HCT116 (cell line): Measurements from ENCODE around the gene FAM229B. TPM values are rescaled to one million over a fixed set of nuclear protein-coding genes. Genes with fewer than 3 reads are reported as not detected.

ENCODE experiments used
- ATAC-seq: fragments of 200-7000 bp; cut with Tn5 transposase; 2 replicates; pipeline ENCODE4 v1.9.1; 2020; ENCODE audit warnings: mild to moderate bottlenecking, moderate library complexity
- BruUV-seq: library from RNA; stranded (reverse); fragments of 400-500 nt; replicated peaks from 2 replicates; lab custom pipeline; 2021; lab: Mats Ljungman, UMichigan
- CTCF ChIA-PET: fragments of 300-600 bp; sonication (Branson Sonifier 250); formaldehyde crosslinking; loops from one replicate; lab custom pipeline; 2021; ENCODE audit warnings: antibody characterized with exemption; lab: Charles Lee
- POLR2A ChIA-PET: fragments of 300-600, 350-600 bp; sonication (Branson Sonifier 250); formaldehyde crosslinking; loops from one replicate; lab custom pipeline; 2021; ENCODE audit warnings: antibody characterized with exemption; lab: Charles Lee
- RAD21 ChIA-PET, 2 experiments: fragments of 300-600 bp; sonication (Branson Sonifier 250); formaldehyde crosslinking; loops; one replicate each; lab custom pipeline; 2023; ENCODE audit warnings: low total read pairs in 2 of 2; ENCODE audit not compliant: uncharacterized antibody in 2 of 2, unreplicated experiment in 2 of 2, low non-redundant PET in 1 of 2; lab: Charles Lee
- DNase-seq: peaks from one replicate; pipeline ENCODE4 v3.0.0-alpha.2; 2010; ENCODE audit warnings: low read depth, low spot score
- H2AFZ ChIP-seq: fragments of 200-600 bp; shearing (Covaris generic), sonication (generic); 2 replicates; pipeline ENCODE4 v1.6.1; 2017; ENCODE audit warnings: low read depth, mixed run types, mixed read lengths, antibody characterized with exemption, low read length; ENCODE audit not compliant: poor library complexity, severe bottlenecking
- H3K27ac ChIP-seq: 2 replicates; pipeline ENCODE4 v1.5.1; 2012; ENCODE audit warnings: low read depth, low read length
- H3K27me3 ChIP-seq: fragments of 200-600 bp; sonication (generic); 2 replicates; pipeline ENCODE4 v1.6.1; 2016; ENCODE audit warnings: mixed run types, low read length, mixed read lengths; ENCODE audit not compliant: insufficient read depth
- H3K36me3 ChIP-seq, 2 experiments: fragments of 200-500 bp in 1 of 2; fragments of 200-600 bp in 1 of 2; sonication (Bioruptor generic) in 1 of 2; sonication (generic) in 1 of 2; 2 replicates each; pipeline versions ENCODE4 v1.5.1 to v1.6.1; 2014 to 2016; ENCODE audit warnings: low read length in 2 of 2, inconsistent platforms in 1 of 2, mixed read lengths in 1 of 2, mixed run types in 1 of 2; ENCODE audit not compliant: insufficient read depth in 2 of 2, control insufficient read depth in 1 of 2
- H3K4me1 ChIP-seq, 2 experiments: fragments of 200-600 bp in 1 of 2; sonication (generic) in 1 of 2; 2 replicates each; pipeline versions ENCODE4 v1.5.1 to v1.6.1; 2012 to 2017; ENCODE audit warnings: low read length in 2 of 2, inconsistent platforms in 1 of 2, mild to moderate bottlenecking in 1 of 2, mixed read lengths in 1 of 2, mixed run types in 1 of 2, moderate library complexity in 1 of 2; ENCODE audit not compliant: insufficient read depth in 2 of 2, control insufficient read depth in 1 of 2
- H3K4me2 ChIP-seq: fragments of 200-600 bp; sonication (generic); 2 replicates; pipeline ENCODE4 v1.6.1; 2017; ENCODE audit warnings: mixed run types, low read length, mixed read lengths
- H3K4me3 ChIP-seq, 2 experiments: fragments of 200-600 bp in 1 of 2; sonication (generic) in 1 of 2; replicated peaks in 1 of 2; 2 replicates each; pipeline ENCODE4 v1.5.1; 2011 to 2016; ENCODE audit warnings: low read length in 2 of 2, control low read depth in 1 of 2, low read depth in 1 of 2, mild to moderate bottlenecking in 1 of 2, mixed read lengths in 1 of 2, mixed run types in 1 of 2
- H3K79me2 ChIP-seq: fragments of 200-600 bp; sonication (generic); 2 replicates; pipeline ENCODE4 v1.6.1; 2017; ENCODE audit warnings: mild to moderate bottlenecking, mixed run types, low read length, moderate library complexity, mixed read lengths; ENCODE audit not compliant: insufficient read depth
- H3K9ac ChIP-seq: fragments of 200-600 bp; sonication (generic); 2 replicates; pipeline ENCODE4 v1.6.1; 2016; ENCODE audit warnings: low read length, mixed read lengths
- H3K9me2 ChIP-seq: fragments of 200-600 bp; sonication (generic), shearing (Covaris generic); 2 replicates; pipeline ENCODE4 v1.6.1; 2017; ENCODE audit warnings: mixed run types, mild to moderate bottlenecking, moderate library complexity; ENCODE audit not compliant: insufficient read depth
- H3K9me3 ChIP-seq, 2 experiments: fragments of 200-500 bp in 1 of 2; fragments of 200-600 bp in 1 of 2; sonication (Bioruptor generic) in 1 of 2; sonication (generic) in 1 of 2; 2 replicates each; pipeline ENCODE4 v1.6.1; 2014 to 2017; ENCODE audit warnings: low read length in 2 of 2, mixed read lengths in 2 of 2, inconsistent platforms in 1 of 2, low read depth in 1 of 2, mild to moderate bottlenecking in 1 of 2, mixed run types in 1 of 2, moderate library complexity in 1 of 2; ENCODE audit not compliant: control insufficient read depth in 1 of 2, insufficient read depth in 1 of 2
- H4K20me1 ChIP-seq: fragments of 200-600 bp; sonication (generic), shearing (Covaris generic); 2 replicates; pipeline ENCODE4 v1.6.1; 2017; ENCODE audit warnings: mixed run types, mild to moderate bottlenecking, moderate library complexity; ENCODE audit not compliant: insufficient read depth
- CEBPB ChIP-seq: IDR thresholded peaks from 2 replicates; pipeline ENCODE4 v1.6.1; 2012; ENCODE audit warnings: low read depth
- CTCF ChIP-seq, 3 experiments: fragments of 200-600 bp in 1 of 3; sonication (generic) in 1 of 3; IDR thresholded peaks in 2 of 3; conservative IDR thresholded peaks in 1 of 3; 2 replicates each; pipeline ENCODE4 v1.5.1; 2012 to 2017; ENCODE audit warnings: low read depth in 2 of 3, low read length in 2 of 3, antibody characterized with exemption in 1 of 3, borderline replicate concordance in 1 of 3, control low read depth in 1 of 3, mild to moderate bottlenecking in 1 of 3, mixed read lengths in 1 of 3, mixed run types in 1 of 3, moderate library complexity in 1 of 3; ENCODE audit not compliant: insufficient read depth in 1 of 3
- EGR1 ChIP-seq: IDR thresholded peaks from 2 replicates; pipeline ENCODE4 v1.6.1; 2012; ENCODE audit warnings: low read depth
- RAD21 ChIP-seq: IDR thresholded peaks from 2 replicates; pipeline ENCODE4 v1.6.1; 2012; ENCODE audit warnings: low read depth, mild to moderate bottlenecking
- REST ChIP-seq: IDR thresholded peaks from 2 replicates; pipeline ENCODE4 v1.6.1; 2012; ENCODE audit warnings: low read depth
- SRF ChIP-seq: IDR thresholded peaks from 2 replicates; pipeline ENCODE4 v1.6.1; 2012; ENCODE audit warnings: low read depth
- intact Hi-C: fragments of 100-400 bp; cut with micrococcal nuclease; formaldehyde crosslinking; loops from 2 replicates; pipeline ENCODE4 v1.10.0; 2022
- total RNA-seq: library from RNA; stranded (reverse); gene quantifications from one replicate; pipeline ENCODE4 v1.2.1, GENCODE V29; 2021; ENCODE audit not compliant: unreplicated experiment

Gene FAM229B
- total RNA-seq, 1 experiment from 2014 or later: 11.4 TPM

DNA sequence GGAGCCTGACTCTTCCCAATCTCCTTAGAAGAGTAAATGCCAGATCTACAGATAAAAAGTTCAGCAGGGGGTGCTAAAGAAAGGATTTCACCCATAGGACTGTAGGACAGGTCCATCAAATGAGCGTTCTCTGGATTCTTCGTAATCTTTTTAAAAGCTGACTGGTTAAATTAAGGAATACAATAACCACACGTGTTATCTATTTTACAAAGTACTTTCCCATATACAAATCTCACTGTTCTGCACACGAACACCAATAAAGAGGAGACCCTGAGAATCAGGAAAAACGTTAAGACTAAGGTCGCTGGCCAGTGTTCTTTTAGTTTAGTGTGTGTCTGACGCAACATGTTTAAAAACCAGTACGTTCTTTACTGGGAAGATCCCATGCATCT lies 651 bp upstream of the FAM229B start:
- Histone ChIP-seq H3K27ac (peak overlapping the region; percentile 53), H3K36me3 (peaks cover 3 to 6% of the 10 kb centered on the region in 2 experiments; a peak in 2 of 4 replicates), H3K9me3 (no peaks in the 10 kb centered on the region), H3K4me3 (peak overlapping the region; percentile 78 to 95), H3K27me3 (no peaks in the 10 kb centered on the region), H3K4me2 (peak overlapping the region; percentile 79), H3K79me2 (no peaks in the 10 kb centered on the region; the same call in none of the 2 replicates), H4K20me1 (no peaks in the 10 kb centered on the region), H3K4me1 (peaks cover 2 to 9% of the 10 kb centered on the region in 2 experiments; a peak in 3 of 4 replicates), H3K9me2 (no peaks in the 10 kb centered on the region), H2AFZ (peak overlapping the region; percentile 97), H3K9ac (peak overlapping the region; percentile 70)
- TF ChIP-seq CEBPB (peak; percentile 52; the same call in 1 of the 2 replicates), CTCF (IDR thresholded peaks at IDR 0.05 in 2 of 3, conservative IDR thresholded peaks at IDR 0.05 in 1 of 3; ENCODE audit: borderline replicate concordance in 1 of 3, insufficient read depth in 1 of 3, low read depth in 2 of 3, low read length in 2 of 3) (peak; percentile 25 to 42 (median 40); a peak in 4 of 6 replicates), SRF (0 out of 2 replicates have a peak, but pooled peaks have one; percentile 20), REST (no peak), RAD21 (peak; percentile 50), EGR1 (no peak)
- RAD21 ChIA-PET: interaction anchor here in 1 of 2 experiments (0.6 to 1.1 kb wide), 2 partner anchors 76 to 136 kb away, joined by 3 read pairs; no protein-coding TSS in a partner anchor
- ATAC-seq: peak; percentile 68
- POLR2A ChIA-PET: interaction anchor here (0.9 to 1.0 kb wide), 2 partner anchors 10 to 14 kb away, joined by 3 read pairs; no protein-coding TSS in a partner anchor
- intact Hi-C loops: loop anchor here (1.0 kb wide), 1 partner anchor 77 kb away; no protein-coding TSS in a partner anchor
- TSS peak; percentile 45 for BruUV-seq
- peak; percentile 34 for DNase-seq
- CTCF ChIA-PET: interaction anchor here (0.7 to 2.2 kb wide), 4 partner anchors 15 to 377 kb away, joined by 3 to 10 read pairs (median 4); no protein-coding TSS in a partner anchor
